Measurements from ENCODE around the gene ZNF205. TPM values are rescaled to one million over a fixed set of nuclear protein-coding genes. Genes with fewer than 3 reads are reported as not detected.

Gene ZNF205
- total and polyA plus RNA-seq, 9 of the 15 experiments (the other 6 are each of a cell fraction or from before 2014, with no cell fraction given) = 2.4 to 11.8 (median 5.1) TPM; not detected in 2

- TF ChIP-seq ZNF3 (CRISPR knock-in tag; IDR thresholded peaks at IDR 0.05) (no peak), MAX (CRISPR knock-in tag; IDR thresholded peaks at IDR 0.05) (peak; percentile 81), KAT8 (IDR thresholded peaks at IDR 0.05; ENCODE audit: low read depth) (no peak), CAMTA2 (CRISPR knock-in tag; conservative IDR thresholded peaks at IDR 0.05) (no peak), CSDE1 (IDR thresholded peaks at IDR 0.05) (peak in 1 of 2 experiments; percentile 85; a peak in 1 of 4 replicates), GTF2F1 (IDR thresholded peaks at IDR 0.05; ENCODE audit: low read depth, low read length) (no peak), CEBPZ (IDR thresholded peaks at IDR 0.05; ENCODE audit: borderline replicate concordance, low read depth, low read length) (no peak), ZKSCAN1 (IDR thresholded peaks at IDR 0.05; ENCODE audit: low read depth, low read length) (peak; percentile 89), MAFG (tag; conservative IDR thresholded peaks at IDR 0.05) (0 out of 2 replicates have a peak, but pooled peaks have one; percentile 17), TCF7L2 (IDR thresholded peaks at IDR 0.05; ENCODE audit: low read depth, low read length) (no peak), E2F6 (IDR thresholded peaks at IDR 0.05; ENCODE audit: borderline replicate concordance in 1 of 2, extremely low read depth in 1 of 2, insufficient read depth in 1 of 2, insufficient read length in 1 of 2, low read depth in 1 of 2, low read length in 1 of 2, poor library complexity in 1 of 2, severe bottlenecking in 1 of 2) (peak; percentile 57 to 58), CHD2 (IDR thresholded peaks at IDR 0.05; ENCODE audit: low read depth, low read length) (peak; percentile 62), PRMT5 (CRISPR knock-in tag; IDR thresholded peaks at IDR 0.05) (no peak), ZNF224 (CRISPR knock-in tag; IDR thresholded peaks at IDR 0.05) (no peak), RBM22 (IDR thresholded peaks at IDR 0.05; ENCODE audit: low read depth, low read length, poor library complexity, severe bottlenecking) (no peak), BACH1 (tag; IDR thresholded peaks at IDR 0.05) (no peak), SPI1 (IDR thresholded peaks at IDR 0.05; ENCODE audit: borderline replicate concordance, low read depth, low read length) (no peak), EGR1 (conservative IDR thresholded peaks at IDR 0.05) (peak; percentile 96), ZNF217 (CRISPR knock-in tag; IDR thresholded peaks at IDR 0.05) (no peak), DNMT1 (IDR thresholded peaks at IDR 0.05) (no peak), NFE2 (IDR thresholded peaks at IDR 0.05; ENCODE audit: low read depth) (peak; percentile 30; the same call in 1 of the 2 replicates), NCOA1 (IDR thresholded peaks at IDR 0.05; ENCODE audit: low read depth) (peak; percentile 19; the same call in 1 of the 2 replicates), ZBTB34 (CRISPR knock-in tag; IDR thresholded peaks at IDR 0.05) (no peak)
Observed at GRCh38 chr16:3152277-3152990, 40.0 kb downstream of the ZNF205 start (continued).
